SK-N-SH (cell line): Measurements from ENCODE around the gene ITFG1.

Experiments used
- CHD2 ChIP-seq: fragments of 150-350 bp; IDR thresholded peaks from 2 replicates; pipeline ENCODE4 v1.6.1; 2018; ENCODE audit warnings: low read length; ENCODE audit not compliant: partially characterized antibody
- ELF1 ChIP-seq: IDR thresholded peaks from 2 replicates; pipeline ENCODE4 v1.4.0; 2012
- EP300 ChIP-seq, 2 experiments: IDR thresholded peaks; 2 replicates each; pipeline versions ENCODE4 v1.4.0 to v1.6.1; 2012; ENCODE audit warnings: borderline replicate concordance in 1 of 2, low read depth in 1 of 2, low read length in 1 of 2
- EZH2phosphoT487 ChIP-seq: fragments of 200-600 bp; sonication (generic); IDR thresholded peaks from 2 replicates; pipeline ENCODE4 v1.6.1; 2017; ENCODE audit warnings: low read depth, mixed run types, mild to moderate bottlenecking, antibody characterized with exemption, moderate library complexity, borderline replicate concordance
- FOXJ3 ChIP-seq: sonication (generic); formaldehyde crosslinking; IDR thresholded peaks from 2 replicates; pipeline ENCODE4 v1.5.1; 2020; ENCODE audit warnings: mild to moderate bottlenecking, missing genetic modification reagents
- POLR2AphosphoS5 ChIP-seq: IDR thresholded peaks from 2 replicates; pipeline ENCODE4 v1.6.1; 2012; ENCODE audit warnings: low read depth, low read length
- RAD21 ChIP-seq: IDR thresholded peaks from 2 replicates; pipeline ENCODE4 v1.6.1; 2012; ENCODE audit warnings: mild to moderate bottlenecking, low read length
- RCOR1 ChIP-seq: fragments of 150-350 bp; IDR thresholded peaks from 2 replicates; pipeline ENCODE4 v1.6.1; 2017; ENCODE audit warnings: antibody characterized with exemption, low read length
- RFX5 ChIP-seq: IDR thresholded peaks from 2 replicates; pipeline ENCODE4 v1.6.1; 2012; ENCODE audit warnings: mild to moderate bottlenecking, improper control_type of control experiment, low read length
- SIN3A ChIP-seq: IDR thresholded peaks from 2 replicates; pipeline ENCODE4 v1.6.1; 2012; ENCODE audit warnings: low read depth, mild to moderate bottlenecking, low read length, moderate library complexity, borderline replicate concordance
- TAF1 ChIP-seq: IDR thresholded peaks from 2 replicates; pipeline ENCODE4 v1.6.1; 2012; ENCODE audit warnings: low read depth, mild to moderate bottlenecking, low read length, moderate library complexity, borderline replicate concordance
- ZBTB33 ChIP-seq: IDR thresholded peaks from 2 replicates; pipeline ENCODE4 v1.4.0; 2012; ENCODE audit warnings: low read depth, borderline replicate concordance
- TF ChIP-seq, protein P1 (sequence below): fragments of 200-600 bp; sonication (generic); IDR thresholded peaks from 2 replicates; pipeline ENCODE4 v1.6.1; 2017; ENCODE audit warnings: antibody characterized with exemption, mild to moderate bottlenecking, moderate library complexity

DNA sequence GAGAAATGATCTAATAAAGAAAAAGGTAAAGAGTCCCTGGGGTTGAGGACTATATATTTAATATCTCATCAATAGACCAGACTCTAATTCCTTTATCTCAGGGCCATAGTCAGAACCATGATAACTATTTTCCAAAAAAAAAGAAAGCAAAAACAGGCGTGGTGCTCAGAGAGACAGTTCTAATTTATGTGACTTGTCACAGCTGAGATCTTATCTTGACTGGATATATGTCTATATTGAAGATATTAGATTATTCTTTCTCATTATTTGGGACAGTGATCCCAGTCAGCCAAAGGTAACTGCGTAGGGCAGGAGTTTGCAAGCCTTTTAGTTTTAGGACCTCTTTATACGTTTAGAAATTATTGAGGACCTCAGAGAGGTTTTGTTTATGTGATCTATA lies 52.4 kb downstream of the ITFG1 start:
- TF ChIP-seq EP300 (IDR thresholded peaks at IDR 0.05; ENCODE audit: borderline replicate concordance in 1 of 2, low read depth in 1 of 2, low read length in 1 of 2) = no peak
- TF ChIP-seq EZH2phosphoT487 = no peak
- TF ChIP-seq CHD2 = no peak
- TF ChIP-seq, protein P1, sequence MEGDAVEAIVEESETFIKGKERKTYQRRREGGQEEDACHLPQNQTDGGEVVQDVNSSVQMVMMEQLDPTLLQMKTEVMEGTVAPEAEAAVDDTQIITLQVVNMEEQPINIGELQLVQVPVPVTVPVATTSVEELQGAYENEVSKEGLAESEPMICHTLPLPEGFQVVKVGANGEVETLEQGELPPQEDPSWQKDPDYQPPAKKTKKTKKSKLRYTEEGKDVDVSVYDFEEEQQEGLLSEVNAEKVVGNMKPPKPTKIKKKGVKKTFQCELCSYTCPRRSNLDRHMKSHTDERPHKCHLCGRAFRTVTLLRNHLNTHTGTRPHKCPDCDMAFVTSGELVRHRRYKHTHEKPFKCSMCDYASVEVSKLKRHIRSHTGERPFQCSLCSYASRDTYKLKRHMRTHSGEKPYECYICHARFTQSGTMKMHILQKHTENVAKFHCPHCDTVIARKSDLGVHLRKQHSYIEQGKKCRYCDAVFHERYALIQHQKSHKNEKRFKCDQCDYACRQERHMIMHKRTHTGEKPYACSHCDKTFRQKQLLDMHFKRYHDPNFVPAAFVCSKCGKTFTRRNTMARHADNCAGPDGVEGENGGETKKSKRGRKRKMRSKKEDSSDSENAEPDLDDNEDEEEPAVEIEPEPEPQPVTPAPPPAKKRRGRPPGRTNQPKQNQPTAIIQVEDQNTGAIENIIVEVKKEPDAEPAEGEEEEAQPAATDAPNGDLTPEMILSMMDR = no peak
- TF ChIP-seq RFX5 = no peak
- TF ChIP-seq POLR2AphosphoS5 = no peak
- no peak for TF ChIP-seq RAD21
- TF ChIP-seq ZBTB33 = no peak
- no peak for TF ChIP-seq FOXJ3 (CRISPR knock-in tag)
- no peak for TF ChIP-seq TAF1
- TF ChIP-seq SIN3A = no peak
- TF ChIP-seq ELF1 = no peak
- no peak for TF ChIP-seq RCOR1
